GM21825 (cell line): ENCODE results near the gene EVI5.
"Not testable (repeated sequence)": the region's sequence is repeated elsewhere in the genome, so short reads cannot be mapped to it uniquely, and the experiment has no call there.

Experiments used
- ATAC-seq: cut with Tn5 transposase; IDR thresholded peaks from one replicate; pipeline ENCODE4 v1.9.1; 2021; ENCODE audit warnings: mild to moderate bottlenecking, moderate library complexity; ENCODE audit not compliant: unreplicated experiment

The EVI5 gene

GRCh38 chr1:92527670-92528069 is 257.2 kb downstream of the EVI5 start:
- no peak for ATAC-seq

DNA sequence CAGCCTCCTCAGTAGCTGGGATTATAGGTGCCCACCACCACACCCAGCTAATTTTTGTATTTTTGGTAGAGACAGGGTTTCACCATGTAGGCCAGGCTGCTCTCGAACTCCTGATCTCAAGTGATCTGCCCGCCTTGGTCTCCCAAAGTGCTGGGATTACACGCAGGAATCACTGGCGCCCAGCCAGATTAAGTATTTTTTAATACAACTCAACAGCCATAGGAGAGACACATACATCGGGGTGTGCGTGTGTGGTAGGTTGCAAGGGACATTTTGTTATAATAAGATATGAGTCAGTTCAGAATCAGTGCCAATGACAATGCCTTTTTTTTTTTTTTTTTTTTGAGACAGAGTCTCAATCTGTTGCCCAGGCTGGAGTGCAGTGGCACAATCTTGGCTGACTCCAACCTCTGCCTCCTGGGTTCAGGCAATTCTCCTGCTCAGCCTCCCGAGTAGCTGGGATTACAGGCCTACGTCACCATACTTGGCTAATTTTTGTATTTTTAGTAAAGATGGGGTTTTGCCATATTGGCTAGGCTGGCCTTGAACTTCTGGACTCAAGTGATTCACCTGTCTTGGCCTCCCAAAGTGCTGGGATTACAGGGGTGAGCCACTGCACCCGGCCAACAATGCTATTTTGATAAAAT is 259.8 kb downstream of the EVI5 start:
- not testable (repeated sequence) for ATAC-seq

DNA sequence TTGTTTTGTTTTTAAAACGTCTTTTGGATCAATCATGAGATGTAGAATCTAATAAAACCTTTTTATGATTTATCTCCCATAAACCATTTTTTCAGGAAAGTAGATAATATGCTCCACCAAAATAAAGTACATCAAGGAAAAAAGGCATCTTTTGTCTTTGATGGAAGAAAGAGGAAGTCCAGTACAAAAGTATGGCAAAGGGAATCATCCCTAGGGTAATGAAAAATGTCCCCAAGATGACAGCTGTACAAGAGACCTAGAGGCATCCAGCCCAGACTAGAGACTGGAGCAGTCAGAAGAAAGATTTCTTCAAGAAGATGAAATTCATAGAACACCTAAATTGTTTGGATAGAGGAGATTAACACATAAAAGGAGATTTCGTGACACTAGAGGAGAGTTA is 265.9 kb downstream of the EVI5 start:
- ATAC-seq = no peak

DNA sequence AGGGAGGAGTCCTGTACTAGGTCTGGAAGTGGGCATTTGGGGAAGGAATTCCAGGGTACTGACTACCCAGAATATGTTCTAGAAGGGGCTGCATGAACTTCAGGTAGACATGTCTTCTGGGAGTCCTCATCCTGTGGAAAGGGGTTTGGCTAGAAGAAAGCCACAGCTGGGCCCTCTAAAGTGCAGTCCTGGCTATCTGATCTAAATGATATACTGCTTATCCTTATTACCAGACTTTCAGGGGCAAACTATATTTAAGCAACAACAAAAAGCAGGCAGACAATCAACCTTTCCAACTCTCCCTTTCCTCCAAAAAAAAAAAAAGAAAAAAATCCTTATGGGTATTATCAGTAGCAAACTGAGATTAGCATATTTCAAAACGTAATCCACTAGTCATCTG is 268.3 kb downstream of the EVI5 start:
- no peak for ATAC-seq

GRCh38 chr1:92515796-92516201 is 269.1 kb downstream of the EVI5 start:
- ATAC-seq = no peak

- ATAC-seq = peak; percentile 55
Observed at GRCh38 chr1:92511541-92511940, 273.4 kb downstream of the EVI5 start.

GRCh38 chr1:92509619-92510018 is 275.3 kb downstream of the EVI5 start:
- peak; percentile 44 for ATAC-seq

DNA sequence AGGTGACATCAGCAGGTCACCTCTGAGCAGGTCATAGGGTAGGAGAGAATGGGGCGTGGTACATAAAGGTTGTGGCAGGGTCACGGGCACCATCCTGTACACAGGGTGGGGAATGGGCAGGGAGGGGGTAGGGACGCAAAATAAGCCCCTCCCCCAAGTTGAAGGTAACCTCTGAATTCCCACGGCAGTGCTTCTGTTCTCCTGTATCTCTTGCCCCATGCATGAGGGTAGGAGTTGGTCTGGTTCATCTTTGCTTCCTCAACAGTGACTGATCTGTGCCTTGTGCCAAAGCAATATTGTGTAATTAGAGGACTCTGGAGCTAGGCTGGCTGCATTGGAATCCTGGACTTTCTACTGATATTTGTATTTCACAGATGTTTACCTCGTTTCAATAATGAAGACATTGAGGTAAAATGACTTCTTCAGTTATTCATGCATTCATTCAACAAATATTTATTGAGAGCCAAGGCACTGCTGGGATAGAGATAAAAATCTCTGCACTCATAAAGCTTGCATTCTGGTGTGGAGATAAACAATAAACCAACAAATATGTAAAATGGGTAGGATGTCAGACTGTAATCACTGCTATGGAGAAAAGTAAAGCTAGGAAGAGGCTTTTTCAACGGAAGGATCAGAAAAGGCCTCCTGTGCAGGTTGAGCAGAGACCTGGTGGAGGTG is 279.8 kb downstream of the EVI5 start:
- ATAC-seq = no peak

- no peak for ATAC-seq
Observed at GRCh38 chr1:92504291-92505014, 280.5 kb downstream of the EVI5 start.

- ATAC-seq = no peak
Observed at GRCh38 chr1:92503926-92504285, 281.0 kb downstream of the EVI5 start.

DNA sequence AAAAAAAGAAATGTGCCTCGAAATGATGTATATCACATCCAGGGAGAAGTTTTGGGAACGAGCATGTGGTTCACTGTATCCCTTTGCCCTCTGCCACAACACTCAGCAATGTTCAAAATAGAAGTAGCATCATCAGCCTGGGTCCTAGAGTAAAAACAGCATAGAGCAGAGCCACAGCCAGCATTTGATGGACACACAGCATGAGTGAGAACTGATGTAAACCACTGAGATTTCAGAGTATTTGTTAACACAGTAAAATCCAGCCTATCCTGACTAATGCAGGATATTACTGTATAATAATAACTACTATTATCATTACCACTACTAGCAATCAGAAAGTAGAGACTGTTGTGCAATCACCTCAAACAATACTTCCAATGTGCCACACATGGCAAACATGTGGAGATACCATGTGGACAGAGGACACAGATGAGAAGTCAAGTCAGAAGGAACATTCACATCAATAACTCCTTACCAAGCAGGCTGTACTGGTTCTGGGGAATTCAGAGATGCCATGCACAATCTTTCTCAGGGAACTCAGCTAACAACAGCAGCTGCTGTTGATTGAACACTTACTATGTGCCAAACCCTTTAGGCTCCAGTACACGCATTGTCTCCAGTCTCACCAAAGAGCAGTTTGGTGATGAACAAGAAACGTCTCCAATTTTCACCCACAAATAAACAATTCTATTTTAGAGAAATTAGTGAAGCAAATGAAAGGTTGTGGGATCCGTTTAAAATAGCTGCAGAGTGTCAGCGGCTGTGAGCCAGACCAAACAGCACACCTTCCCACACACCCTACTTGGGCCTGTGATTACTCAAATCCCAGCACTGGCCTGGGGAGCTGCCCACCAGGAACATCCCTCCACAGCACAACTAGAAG is 281.6 kb downstream of the EVI5 start:
- no peak for ATAC-seq

- peak; percentile 68 for ATAC-seq
Observed at GRCh38 chr1:92502247-92502646, 282.7 kb downstream of the EVI5 start.

DNA sequence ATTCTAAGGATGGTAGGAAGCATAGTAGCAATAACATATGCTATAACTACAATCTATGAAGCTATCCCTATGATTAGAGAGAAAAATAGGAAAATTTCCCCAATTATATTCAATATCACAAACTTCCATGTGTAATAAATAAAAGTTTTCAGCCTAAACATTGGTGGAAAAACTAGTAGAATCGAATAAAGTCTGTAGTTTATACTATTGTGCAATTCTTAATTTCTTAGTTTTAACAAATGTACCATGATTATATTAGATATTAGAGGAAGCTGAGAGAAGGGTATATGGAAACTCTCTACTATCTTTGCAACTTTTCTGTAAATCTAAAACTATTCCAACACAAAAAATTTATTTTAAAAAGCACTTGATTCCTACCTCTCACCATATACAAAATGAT is 284.4 kb downstream of the EVI5 start:
- no peak for ATAC-seq

DNA sequence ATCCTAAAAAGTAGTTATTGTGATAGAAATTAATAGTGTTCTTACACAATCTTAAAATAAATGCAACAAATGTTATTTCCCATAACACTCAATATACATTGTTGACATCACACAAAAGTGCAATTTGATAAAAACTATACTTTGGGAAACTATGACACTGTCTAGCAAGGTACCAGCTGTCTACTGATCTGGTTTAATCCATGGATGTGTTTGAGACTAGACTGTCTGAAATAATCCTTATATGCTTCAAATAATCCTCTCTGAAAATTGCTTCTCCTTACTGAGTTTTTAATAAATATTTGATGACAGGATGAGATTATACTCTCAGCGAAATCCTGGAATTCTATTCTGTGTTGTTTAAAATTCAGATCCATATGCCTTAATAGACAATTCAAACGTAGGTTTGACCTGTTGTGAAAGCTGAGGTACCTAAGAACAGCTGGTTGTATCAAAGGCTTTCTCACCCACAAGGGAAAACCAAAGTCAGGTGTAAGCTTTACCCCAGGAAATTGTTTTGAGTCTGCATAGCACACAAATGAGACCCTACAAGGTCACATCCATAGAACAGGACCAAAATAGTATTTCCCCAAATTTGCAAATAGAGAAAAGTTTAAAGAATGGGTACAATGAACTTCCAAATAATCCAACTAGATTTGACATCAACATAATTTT is 289.4 kb downstream of the EVI5 start:
- no peak for ATAC-seq

- no peak for ATAC-seq
Observed at GRCh38 chr1:92494485-92495141, 290.3 kb downstream of the EVI5 start.

- no peak for ATAC-seq
Observed at GRCh38 chr1:92493139-92493538, 291.8 kb downstream of the EVI5 start.

DNA sequence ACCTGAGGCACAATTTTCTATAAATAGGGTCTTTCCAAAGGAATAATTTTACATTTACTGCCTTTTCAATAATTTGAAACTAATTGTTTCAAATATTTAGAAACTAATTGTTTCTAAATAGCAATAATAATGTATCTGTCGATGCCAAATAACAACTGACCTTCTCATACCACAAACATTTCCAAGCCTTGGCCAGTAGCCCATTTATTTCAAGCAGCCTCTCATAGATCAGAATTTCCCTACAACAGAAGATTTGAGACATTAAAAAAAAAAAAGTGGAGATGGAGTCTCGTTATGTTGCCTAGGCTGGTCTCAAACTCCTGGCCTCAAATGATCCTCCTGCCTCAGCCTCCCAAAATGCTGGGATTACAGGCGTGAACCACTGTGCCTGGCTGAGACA is 296.1 kb downstream of the EVI5 start:
- ATAC-seq = no peak

- ATAC-seq = no peak
Observed at GRCh38 chr1:92488416-92488815, 296.5 kb downstream of the EVI5 start.

GRCh38 chr1:92487078-92487605 is 297.8 kb downstream of the EVI5 start:
- no peak for ATAC-seq
